SK-N-SH (cell line): Measurements from ENCODE around the gene KRT71. TPM values are rescaled to one million over a fixed set of nuclear protein-coding genes. Genes with fewer than 3 reads are reported as not detected.

Experiments
- CTCF ChIA-PET: fragments of 300-600, 350-600 bp; formaldehyde crosslinking; extraction: SDS; loops from one replicate; lab custom pipeline; 2021; lab: Yijun Ruan, JAX
- POLR2A ChIA-PET: fragments of 350-600 bp; sonication (Branson Sonifier 250); formaldehyde crosslinking; extraction: SDS; loops from one replicate; lab custom pipeline; 2020; ENCODE audit warnings: antibody characterized with exemption, inconsistent platforms; lab: Yijun Ruan, JAX
- DNase-seq: peaks from one replicate; pipeline ENCODE4 v3.0.0; 2012
- H2AFZ ChIP-seq: fragments of 200-600 bp; sonication (generic); 2 replicates; pipeline ENCODE4 v1.8.1; 2016; ENCODE audit warnings: antibody characterized with exemption, mild to moderate bottlenecking, low read depth
- H3F3A ChIP-seq: fragments of 200-600 bp; sonication (generic); replicated peaks from 2 replicates; pipeline ENCODE3; 2016; ENCODE audit warnings: antibody characterized with exemption, mild to moderate bottlenecking; ENCODE audit not compliant: insufficient read depth
- H3K27ac ChIP-seq, 2 experiments: fragments of 200-500 bp in 1 of 2; fragments of 200-600 bp in 1 of 2; sonication (Bioruptor generic) in 1 of 2; sonication (generic), shearing (Covaris generic) in 1 of 2; 2 replicates each; pipeline versions ENCODE4 v1.5.1 to v1.6.1; 2014 to 2016; ENCODE audit warnings: low read depth in 2 of 2, inconsistent platforms in 1 of 2, low read length in 1 of 2, mild to moderate bottlenecking in 1 of 2, mixed read lengths in 1 of 2
- H3K27me3 ChIP-seq: fragments of 200-600 bp; sonication (generic), shearing (Covaris generic); 2 replicates; pipeline ENCODE4 v1.6.1; 2016; ENCODE audit warnings: mixed run types; ENCODE audit not compliant: insufficient read depth
- H3K36me3 ChIP-seq, 2 experiments: fragments of 200-500 bp in 1 of 2; fragments of 200-600 bp in 1 of 2; sonication (Bioruptor generic) in 1 of 2; sonication (generic) in 1 of 2; replicated peaks in 1 of 2; 2 replicates each; pipeline versions ENCODE3 to v1.5.1; 2014 to 2016; ENCODE audit warnings: low read length in 1 of 2, mild to moderate bottlenecking in 1 of 2; ENCODE audit not compliant: insufficient read depth in 2 of 2, control insufficient read depth in 1 of 2
- H3K4me1 ChIP-seq, 2 experiments: fragments of 200-500 bp in 1 of 2; fragments of 200-600 bp in 1 of 2; sonication (Bioruptor generic) in 1 of 2; sonication (generic), shearing (Covaris generic) in 1 of 2; 2 replicates each; pipeline versions ENCODE4 v1.5.1 to v1.6.1; 2014 to 2016; ENCODE audit warnings: low read depth in 1 of 2, low read length in 1 of 2, mixed run types in 1 of 2; ENCODE audit not compliant: insufficient read depth in 2 of 2, control insufficient read depth in 1 of 2
- H3K4me2 ChIP-seq: fragments of 200-600 bp; sonication (generic), shearing (Covaris generic); 2 replicates; pipeline ENCODE4 v1.6.1; 2017; ENCODE audit warnings: mixed run types
- H3K4me3 ChIP-seq, 2 experiments: fragments of 200-500 bp in 1 of 2; fragments of 200-600 bp in 1 of 2; sonication (Bioruptor generic) in 1 of 2; sonication (generic), shearing (Covaris generic) in 1 of 2; 2 replicates each; pipeline versions ENCODE4 v1.5.1 to v1.8.1; 2014 to 2016; ENCODE audit warnings: low read depth in 2 of 2, inconsistent platforms in 1 of 2, low read length in 1 of 2, mild to moderate bottlenecking in 1 of 2, mixed read lengths in 1 of 2, moderate library complexity in 1 of 2
- H3K79me2 ChIP-seq: fragments of 200-600 bp; sonication (generic); 2 replicates; pipeline ENCODE4 v1.8.1; 2017; ENCODE audit warnings: mild to moderate bottlenecking; ENCODE audit not compliant: insufficient read depth
- H3K9ac ChIP-seq: fragments of 200-600 bp; sonication (generic); 2 replicates; pipeline ENCODE4 v1.6.1; 2017; ENCODE audit warnings: mixed run types
- H3K9me2 ChIP-seq: fragments of 200-600 bp; sonication (generic); 2 replicates; pipeline ENCODE4 v1.6.1; 2017; ENCODE audit warnings: mixed run types
- H3K9me3 ChIP-seq: fragments of 200-600 bp; sonication (generic); 2 replicates; pipeline ENCODE4 v1.6.1; 2017; ENCODE audit warnings: mixed run types, mild to moderate bottlenecking, moderate library complexity
- H4K20me1 ChIP-seq: fragments of 200-600 bp; sonication (generic); 2 replicates; pipeline ENCODE4 v1.6.1; 2017; ENCODE audit warnings: mild to moderate bottlenecking, mixed run types; ENCODE audit not compliant: insufficient read depth
- CHD2 ChIP-seq: fragments of 150-350 bp; IDR thresholded peaks from 2 replicates; pipeline ENCODE4 v1.6.1; 2018; ENCODE audit warnings: low read length; ENCODE audit not compliant: partially characterized antibody
- CTCF ChIP-seq: fragments of 200-600 bp; sonication (generic); IDR thresholded peaks from 2 replicates; pipeline ENCODE4 v1.6.1; 2017; ENCODE audit warnings: antibody characterized with exemption, mild to moderate bottlenecking, moderate library complexity
- EP300 ChIP-seq, 2 experiments: IDR thresholded peaks; 2 replicates each; pipeline versions ENCODE4 v1.4.0 to v1.6.1; 2012; ENCODE audit warnings: borderline replicate concordance in 1 of 2, low read depth in 1 of 2, low read length in 1 of 2
- FOSL2 ChIP-seq: IDR thresholded peaks from 2 replicates; pipeline ENCODE4 v1.4.0; 2012; ENCODE audit warnings: low read depth, mild to moderate bottlenecking, moderate library complexity, borderline replicate concordance
- FOXM1 ChIP-seq: IDR thresholded peaks from 2 replicates; pipeline ENCODE4 v1.4.0; 2012; ENCODE audit warnings: low read depth, mild to moderate bottlenecking
- GABPA ChIP-seq: IDR thresholded peaks from 2 replicates; pipeline ENCODE4 v1.4.0; 2012; ENCODE audit warnings: low read depth, mild to moderate bottlenecking
- GATA2 ChIP-seq: sonication (generic); formaldehyde crosslinking; IDR thresholded peaks from 2 replicates; pipeline ENCODE4 v1.5.0; 2020; ENCODE audit warnings: mild to moderate bottlenecking, missing genetic modification reagents
- JUND ChIP-seq: IDR thresholded peaks from 2 replicates; pipeline ENCODE4 v1.4.0; 2012
- MEF2A ChIP-seq: IDR thresholded peaks from 2 replicates; pipeline ENCODE4 v1.4.0; 2012; ENCODE audit warnings: low read depth, borderline replicate concordance
- NFIC ChIP-seq: IDR thresholded peaks from 2 replicates; pipeline ENCODE4 v1.4.0; 2012; ENCODE audit warnings: borderline replicate concordance
- PBX3 ChIP-seq: IDR thresholded peaks from 2 replicates; pipeline ENCODE4; 2012
- RAD21 ChIP-seq: IDR thresholded peaks from 2 replicates; pipeline ENCODE4 v1.6.1; 2012; ENCODE audit warnings: mild to moderate bottlenecking, low read length
- RCOR1 ChIP-seq: fragments of 150-350 bp; IDR thresholded peaks from 2 replicates; pipeline ENCODE4 v1.6.1; 2017; ENCODE audit warnings: antibody characterized with exemption, low read length
- TAF1 ChIP-seq: IDR thresholded peaks from 2 replicates; pipeline ENCODE4 v1.6.1; 2012; ENCODE audit warnings: low read depth, mild to moderate bottlenecking, low read length, moderate library complexity, borderline replicate concordance
- TCF12 ChIP-seq: IDR thresholded peaks from 2 replicates; pipeline ENCODE4 v1.4.0; 2012
- TEAD4 ChIP-seq: IDR thresholded peaks from 2 replicates; pipeline ENCODE4 v1.4.0; 2012; ENCODE audit warnings: mild to moderate bottlenecking, borderline replicate concordance; ENCODE audit not compliant: insufficient read depth
- USF1 ChIP-seq: IDR thresholded peaks from 2 replicates; pipeline ENCODE4 v1.4.0; 2012; ENCODE audit warnings: low read depth, borderline replicate concordance
- ZBTB33 ChIP-seq: IDR thresholded peaks from 2 replicates; pipeline ENCODE4 v1.4.0; 2012; ENCODE audit warnings: low read depth, borderline replicate concordance
- WGBS: methylation state at CpG from one replicate; pipeline ENCODE4 v1.1.6; 2017; ENCODE audit warnings: low lambda C conversion rate; 5-methylcytosine and 5-hydroxymethylcytosine counted together
- polyA plus RNA-seq, 3 experiments: library from polyadenylated mRNA; depleted of rRNA; stranded (reverse); fragments of >200 nt; gene quantifications; 2 replicates each; pipeline ENCODE4 v1.2.3, GENCODE V29; 2012

The KRT71 gene
- polyA plus RNA-seq, 1 of the 3 experiments (the other 2 are of a cell fraction), result not detected

GRCh38 chr12:52590021-52590420 lies 37.1 kb upstream of the KRT71 start:
- H3K4me2 ChIP-seq, result no peak overlapping the region
- no peaks in the 10 kb centered on the region for H3K36me3 ChIP-seq
- CTCF ChIA-PET, result interaction anchor here (1.1 to 4.2 kb wide), 2 partner anchors 275 to 290 kb away, joined by 3 to 19 read pairs; no protein-coding TSS in a partner anchor
- no peaks in the 10 kb centered on the region for H4K20me1 ChIP-seq
- no peak overlapping the region for H3K4me3 ChIP-seq
- no peaks in the 10 kb centered on the region for H3F3A ChIP-seq
- no peak overlapping the region for H3K9ac ChIP-seq
- H3K27ac ChIP-seq, result no peak overlapping the region
- TF ChIP-seq CHD2 (no peak), FOSL2 (no peak)
- no peaks in the 10 kb centered on the region for H3K4me1 ChIP-seq
- no peaks in the 10 kb centered on the region for H3K9me2 ChIP-seq
- no peak for DNase-seq
- no peaks in the 10 kb centered on the region for H3K9me3 ChIP-seq
- POLR2A ChIA-PET, result no interaction called here
- no peak overlapping the region for H2AFZ ChIP-seq
- no peaks in the 10 kb centered on the region for H3K79me2 ChIP-seq
- peaks cover 47% of the 10 kb centered on the region for H3K27me3 ChIP-seq
- WGBS, result 29% methylated on average over 3 of the region's 6 CpGs

GRCh38 chr12:52587563-52587962 lies 34.6 kb upstream of the KRT71 start:
- H3K4me3 ChIP-seq, result no peak overlapping the region
- peaks cover 45% of the 10 kb centered on the region for H3K27me3 ChIP-seq
- H3K4me1 ChIP-seq, result no peaks in the 10 kb centered on the region
- ChIA-PET POLR2A (no interaction called here), CTCF (interaction anchor here (0.8 to 4.2 kb wide), 3 partner anchors 278 to 393 kb away, joined by 3 to 19 read pairs (median 6); no protein-coding TSS in a partner anchor)
- H3K9me2 ChIP-seq, result no peaks in the 10 kb centered on the region
- H2AFZ ChIP-seq, result no peak overlapping the region
- H3K36me3 ChIP-seq, result no peaks in the 10 kb centered on the region
- no peak overlapping the region for H3K9ac ChIP-seq
- WGBS, result 38% methylated on average over 3 of the region's 17 CpGs
- no peak overlapping the region for H3K27ac ChIP-seq
- DNase-seq, result no peak
- H3K4me2 ChIP-seq, result no peak overlapping the region
- H4K20me1 ChIP-seq, result no peaks in the 10 kb centered on the region
- no peaks in the 10 kb centered on the region for H3F3A ChIP-seq
- H3K9me3 ChIP-seq, result no peaks in the 10 kb centered on the region
- no peaks in the 10 kb centered on the region for H3K79me2 ChIP-seq
- TF ChIP-seq RCOR1, result no peak
- no peak for TF ChIP-seq FOSL2
- TF ChIP-seq GABPA, result no peak
- TF ChIP-seq MEF2A, result no peak
- no peak for TF ChIP-seq TEAD4
- TF ChIP-seq PBX3, result no peak
- TF ChIP-seq GATA2, result no peak
- no peak for TF ChIP-seq RAD21
- no peak for TF ChIP-seq CHD2
- TF ChIP-seq JUND, result no peak
- TF ChIP-seq USF1, result no peak
- no peak for TF ChIP-seq ZBTB33
- TF ChIP-seq TCF12, result no peak
- TF ChIP-seq NFIC, result no peak
- no peak for TF ChIP-seq EP300 (IDR thresholded peaks at IDR 0.05; ENCODE audit: borderline replicate concordance in 1 of 2, low read depth in 1 of 2, low read length in 1 of 2)
- no peak for TF ChIP-seq FOXM1
- no peak for TF ChIP-seq TAF1
- no peak for TF ChIP-seq CTCF
